Measurements from ENCODE around the gene CHN2.

The CHN2 gene

GRCh38 chr7:29285444-29285793 lies 90.8 kb downstream of the CHN2 start:
- DNase-seq (ENCODE audit: low read depth), result peak; percentile 98

GRCh38 chr7:29285861-29286260 lies 91.3 kb downstream of the CHN2 start:
- no peak for DNase-seq (ENCODE audit: low read depth)

GRCh38 chr7:29287366-29287765 lies 92.8 kb downstream of the CHN2 start:
- peak; percentile 90 for DNase-seq (ENCODE audit: low read depth)

- no peak for DNase-seq (ENCODE audit: low read depth)
These were observed 93.9 kb downstream of the CHN2 start for GRCh38 chr7:29288181-29289091.

GRCh38 chr7:29289156-29290021 lies 94.8 kb downstream of the CHN2 start:
- no peak for DNase-seq (ENCODE audit: low read depth)

GRCh38 chr7:29290829-29291228 lies 96.3 kb downstream of the CHN2 start:
- DNase-seq (ENCODE audit: low read depth), result no peak

- DNase-seq (ENCODE audit: low read depth), result no peak
These were observed 97.4 kb downstream of the CHN2 start for GRCh38 chr7:29291723-29292618.

GRCh38 chr7:29292886-29293658 lies 98.5 kb downstream of the CHN2 start:
- DNase-seq (ENCODE audit: low read depth), result no peak

GRCh38 chr7:29296421-29296820 lies 101.8 kb downstream of the CHN2 start:
- no peak for DNase-seq (ENCODE audit: low read depth)

GRCh38 chr7:29297194-29297890 lies 102.8 kb downstream of the CHN2 start:
- DNase-seq (ENCODE audit: low read depth), result no peak

GRCh38 chr7:29299086-29299485 lies 104.5 kb downstream of the CHN2 start:
- DNase-seq (ENCODE audit: low read depth), result no peak

- DNase-seq (ENCODE audit: low read depth), result peak; percentile 48
These were observed 105.5 kb downstream of the CHN2 start for GRCh38 chr7:29300026-29300480.

GRCh38 chr7:29300649-29301048 lies 106.1 kb downstream of the CHN2 start:
- DNase-seq (ENCODE audit: low read depth), result peak; percentile 25

- DNase-seq (ENCODE audit: low read depth), result no peak
These were observed 108.3 kb downstream of the CHN2 start for GRCh38 chr7:29302666-29303395.

GRCh38 chr7:29304756-29305155 lies 110.2 kb downstream of the CHN2 start:
- DNase-seq (ENCODE audit: low read depth), result no peak

- no peak for DNase-seq (ENCODE audit: low read depth)
These were observed 111.9 kb downstream of the CHN2 start for GRCh38 chr7:29306319-29306991.

- no peak for DNase-seq (ENCODE audit: low read depth)
These were observed 113.8 kb downstream of the CHN2 start for GRCh38 chr7:29308424-29308823.

- no peak for DNase-seq (ENCODE audit: low read depth)
These were observed 114.7 kb downstream of the CHN2 start for GRCh38 chr7:29309041-29309854.

All from HS-5 (cell line).